Heart left ventricle (tissue), 16 donors: ENCODE results near the gene RYR3. TPM values are rescaled to one million over a fixed set of nuclear protein-coding genes. Genes with fewer than 3 reads are reported as not detected.

Experiments
- ATAC-seq, 4 donors: fragments of 200-7000 bp; cut with Tn5 transposase; one replicate each; pipeline ENCODE4 v1.9.1; 2020 to 2022; ENCODE audit warnings: moderate library complexity in 4 of 4, mild to moderate bottlenecking in 3 of 4, moderate number of reproducible peaks in 1 of 4
- DNase-seq, 5 donors: peaks; one replicate each; pipeline ENCODE4 v3.0.0-alpha.2; 2020
- H3K27ac ChIP-seq, 12 donors: fragments of 200-600 bp; sonication (generic) in 4 of 12; one replicate each; pipeline versions ENCODE4 v1.5.0 to v1.8.0; 2016 to 2022; ENCODE audit warnings: mild to moderate bottlenecking in 2 of 12
- H3K27me3 ChIP-seq, 9 donors: fragments of 200-600 bp; sonication (generic) in 2 of 9; one replicate each; pipeline versions ENCODE4 v1.5.1 to v1.8.0; 2016 to 2022; ENCODE audit warnings: mild to moderate bottlenecking in 3 of 9
- H3K36me3 ChIP-seq, 9 donors: fragments of 200-600 bp; sonication (generic) in 2 of 9; one replicate each; pipeline versions ENCODE4 v1.5.0 to v1.8.0; 2018 to 2022; ENCODE audit warnings: mild to moderate bottlenecking in 2 of 9
- H3K4me1 ChIP-seq, 12 donors: fragments of 200-600 bp; sonication (generic) in 4 of 12; one replicate each; pipeline versions ENCODE4 v1.5.0 to v1.8.0; 2016 to 2022; ENCODE audit warnings: mild to moderate bottlenecking in 3 of 12
- H3K4me3 ChIP-seq, 12 donors: fragments of 200-600 bp; sonication (generic) in 4 of 12; one replicate each; pipeline versions ENCODE4 v1.5.0 to v1.8.0; 2017 to 2022; ENCODE audit warnings: mild to moderate bottlenecking in 9 of 12, moderate library complexity in 4 of 12
- H3K9me3 ChIP-seq, 12 donors: fragments of 200-600 bp; sonication (generic) in 4 of 12; one replicate each; pipeline versions ENCODE4 v1.5.0 to v1.8.0; 2016 to 2022; ENCODE audit warnings: mild to moderate bottlenecking in 1 of 12
- POLR2A ChIP-seq, 2 donors: fragments of 450-650 bp; IDR thresholded peaks; one replicate each; pipeline ENCODE4 v1.6.1; 2017; ENCODE audit warnings: antibody characterized with exemption in 2 of 2, mild to moderate bottlenecking in 2 of 2, moderate library complexity in 2 of 2
- WGBS, 4 donors: extraction: QIAGEN DNeasy Blood & Tissue Kit in 2 of 4; methylation state at CpG; one replicate each; pipeline versions ENCODE4 v1.1.5 to v1.1.7; 2013 to 2018; 5-methylcytosine and 5-hydroxymethylcytosine counted together
- intact Hi-C, 10 donors: fragments of 100-400 bp; cut with DNase I; formaldehyde crosslinking; loops; one replicate each; pipeline versions ENCODE4 v1.11.1 to v1.14.2; 2022
- polyA plus RNA-seq, 2 donors: library from polyadenylated mRNA; stranded (reverse); fragments of 200-250 nt; gene quantifications; one replicate each; pipeline ENCODE4 v1.2.3, GENCODE V29; 2013
- total RNA-seq, 9 donors: library from RNA; depleted of rRNA in 2 of 9; stranded (reverse); fragments of >200 nt in 2 of 9; fragmentation: NEBNext Ultra II Directional in 3 of 9; extraction: Animal tissue kit (Norgen Biotek cat#: 25700) in 3 of 9; gene quantifications; one replicate each; pipeline versions ENCODE4 v1.1.0 to v1.2.4, GENCODE V29; 2016 to 2023
- TF ChIP-seq, protein P1 (sequence below), 12 donors: fragments of 200-600 bp; sonication (generic) in 4 of 12; IDR thresholded peaks; one replicate each; pipeline versions ENCODE4 v1.5.0 to v1.8.0; 2018 to 2022; ENCODE audit warnings: antibody characterized with exemption in 12 of 12, mild to moderate bottlenecking in 5 of 12
- donor health status: ischemic (EF 13 %, LVEDD 7.1; RV severe dilation, severe dysfunction).
- donor health status: healthy with polysubstance abuse.
- donor health status: DM: no; HTN: yes; CAD: no.
- donor health status: DM: no; HTN: no; CAD: no.
- donor health status: ischemic (EF 25% LVEDD 6.9; RV normal size, moderate dysfunction).
- donor health status: ischemic (EF 25% LVEDD 5.7; RV mildly dilated, moderate dysfunction).
- donor health status: healthy.
- donor health status: DM: yes; HTN: yes; CAD: no.
- donor health status: ischemic (EF 35%, LVEDD 5.7; RV mildly dilated, moderate dysfunction).
- donor health status: nonischemic (EF 11% LVEDD 7.7; RV severe dilation, severe dysfunction).
- donor health status: DM: yes; HTN: yes; CAD: no.
- donor health status: PGD.
- donor health status: ischemic (EF 29% LVEDD 5.4; RV normal size, mild dysfunction).
- donor health status: nonischemic (EF 23%, LVEDD 6.1; RV moderate dilation, normal function).

The RYR3 gene
- total and polyA plus RNA-seq, 11 donors, result 0.01 to 0.35 (median 0.23) TPM; not detected in 2

DNA sequence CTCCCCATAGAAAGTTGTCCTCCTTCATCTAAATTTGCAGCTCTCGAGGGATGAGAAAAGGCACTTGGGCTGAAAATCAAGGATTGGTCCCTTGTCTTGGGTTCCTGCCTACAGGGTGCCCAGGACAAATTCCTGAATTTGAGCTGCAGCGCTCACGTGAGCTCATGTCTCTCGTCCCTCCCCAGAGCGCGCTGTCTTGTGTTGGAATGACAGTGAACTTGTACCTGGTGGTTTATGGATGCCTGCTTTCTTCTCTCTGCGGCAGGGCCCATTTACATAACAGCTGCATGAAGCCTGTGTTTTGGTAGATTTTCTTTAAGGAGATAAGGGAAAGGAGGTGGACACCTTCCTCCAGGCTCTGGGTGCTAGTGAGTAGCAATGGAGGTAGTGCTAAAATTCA is 4.3 kb downstream of the RYR3 start:
- TF ChIP-seq POLR2A (IDR thresholded peaks at IDR 0.05), result no peak
- TF ChIP-seq, protein P1, sequence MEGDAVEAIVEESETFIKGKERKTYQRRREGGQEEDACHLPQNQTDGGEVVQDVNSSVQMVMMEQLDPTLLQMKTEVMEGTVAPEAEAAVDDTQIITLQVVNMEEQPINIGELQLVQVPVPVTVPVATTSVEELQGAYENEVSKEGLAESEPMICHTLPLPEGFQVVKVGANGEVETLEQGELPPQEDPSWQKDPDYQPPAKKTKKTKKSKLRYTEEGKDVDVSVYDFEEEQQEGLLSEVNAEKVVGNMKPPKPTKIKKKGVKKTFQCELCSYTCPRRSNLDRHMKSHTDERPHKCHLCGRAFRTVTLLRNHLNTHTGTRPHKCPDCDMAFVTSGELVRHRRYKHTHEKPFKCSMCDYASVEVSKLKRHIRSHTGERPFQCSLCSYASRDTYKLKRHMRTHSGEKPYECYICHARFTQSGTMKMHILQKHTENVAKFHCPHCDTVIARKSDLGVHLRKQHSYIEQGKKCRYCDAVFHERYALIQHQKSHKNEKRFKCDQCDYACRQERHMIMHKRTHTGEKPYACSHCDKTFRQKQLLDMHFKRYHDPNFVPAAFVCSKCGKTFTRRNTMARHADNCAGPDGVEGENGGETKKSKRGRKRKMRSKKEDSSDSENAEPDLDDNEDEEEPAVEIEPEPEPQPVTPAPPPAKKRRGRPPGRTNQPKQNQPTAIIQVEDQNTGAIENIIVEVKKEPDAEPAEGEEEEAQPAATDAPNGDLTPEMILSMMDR (IDR thresholded peaks at IDR 0.05), result no peak
- H3K4me3 ChIP-seq, result no peak overlapping the region
- no peaks in the 10 kb centered on the region for H3K9me3 ChIP-seq
- no peak for DNase-seq
- H3K27ac ChIP-seq, result no peak overlapping the region
- H3K4me1 ChIP-seq, result peaks cover 0 to 8% (median 0%) of the 10 kb centered on the region in 12 donors
- WGBS, 4 donors, result 80 to 89% (median 83%) methylated on average over 7 of the region's 7 CpGs
- peaks cover 0 to 43% (median 14%) of the 10 kb centered on the region in 9 donors for H3K27me3 ChIP-seq
- intact Hi-C loops, result loop anchor here in 1 of 10 donors (10.0 kb wide), 2 partner anchors 50 to 360 kb away; no protein-coding TSS in a partner anchor
- ATAC-seq, result no peak
- no peaks in the 10 kb centered on the region for H3K36me3 ChIP-seq

DNA sequence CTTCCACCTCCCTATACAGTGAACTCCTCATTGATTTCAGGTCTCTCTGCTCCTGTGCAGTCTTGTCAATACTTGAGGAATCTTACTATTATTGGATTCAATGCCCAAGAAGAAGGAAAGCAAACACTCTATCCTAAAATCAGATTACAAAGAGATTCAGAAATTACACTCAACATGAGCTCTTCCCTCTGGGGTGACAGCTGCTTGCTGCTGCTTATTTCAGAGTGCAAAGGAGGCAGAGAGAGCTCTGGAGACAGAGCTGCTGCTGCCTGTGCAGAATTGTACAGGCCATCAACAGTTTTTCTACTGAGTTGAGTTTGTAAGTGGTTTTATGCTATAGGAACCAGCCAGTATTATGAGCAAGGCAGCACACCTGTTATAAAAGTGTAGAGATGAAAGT is 7.1 kb downstream of the RYR3 start:
- intact Hi-C loops, result loop anchor here in 1 of 10 donors (10.0 kb wide), 2 partner anchors 47 to 357 kb away; no protein-coding TSS in a partner anchor
- DNase-seq, result no peak

DNA sequence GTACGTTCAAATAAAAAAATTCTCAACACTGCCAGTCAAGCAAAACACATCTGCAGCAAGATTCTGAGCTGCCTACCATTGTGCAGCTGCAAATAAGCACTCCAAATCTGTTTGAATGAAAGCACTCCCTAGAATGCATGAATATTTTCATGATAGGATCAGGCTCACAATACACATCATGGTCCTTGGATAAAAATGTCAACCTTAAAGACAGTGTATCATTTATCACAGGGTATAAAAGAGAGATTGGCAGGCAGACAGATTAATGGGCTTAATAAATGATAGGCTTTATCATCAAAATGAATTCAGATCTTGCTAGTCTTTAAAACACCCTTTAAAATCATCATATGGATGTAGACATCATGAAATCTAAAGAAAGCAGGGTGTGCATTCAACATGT is 9.2 kb downstream of the RYR3 start:
- no peak for ATAC-seq
- WGBS, 4 donors, result 77 to 100% (median 84%) methylated on average over 1 of the region's 1 CpG
- TF ChIP-seq, protein P1 (IDR thresholded peaks at IDR 0.05), result no peak
- TF ChIP-seq POLR2A (IDR thresholded peaks at IDR 0.05), result no peak
- H3K27ac ChIP-seq, result no peak overlapping the region
- H3K9me3 ChIP-seq, result no peaks in the 10 kb centered on the region
- no peak overlapping the region for H3K4me3 ChIP-seq
- intact Hi-C loops, result no loop called here
- peaks cover 0 to 6% (median 0%) of the 10 kb centered on the region in 9 donors for H3K27me3 ChIP-seq
- no peaks in the 10 kb centered on the region for H3K4me1 ChIP-seq
- no peaks in the 10 kb centered on the region for H3K36me3 ChIP-seq
- DNase-seq, result no peak

More for the DNA sequence above, 7.1 kb downstream of the RYR3 start:
- Histone ChIP-seq H3K9me3 (no peaks in the 10 kb centered on the region), H3K27me3 (peaks cover 0 to 19% (median 0%) of the 10 kb centered on the region in 9 donors), H3K4me1 (no peaks in the 10 kb centered on the region), H3K4me3 (no peak overlapping the region), H3K36me3 (no peaks in the 10 kb centered on the region), H3K27ac (no peak overlapping the region)
- TF ChIP-seq, protein P1 (IDR thresholded peaks at IDR 0.05), result no peak
- no peak for TF ChIP-seq POLR2A (IDR thresholded peaks at IDR 0.05)
- no peak for ATAC-seq

DNA sequence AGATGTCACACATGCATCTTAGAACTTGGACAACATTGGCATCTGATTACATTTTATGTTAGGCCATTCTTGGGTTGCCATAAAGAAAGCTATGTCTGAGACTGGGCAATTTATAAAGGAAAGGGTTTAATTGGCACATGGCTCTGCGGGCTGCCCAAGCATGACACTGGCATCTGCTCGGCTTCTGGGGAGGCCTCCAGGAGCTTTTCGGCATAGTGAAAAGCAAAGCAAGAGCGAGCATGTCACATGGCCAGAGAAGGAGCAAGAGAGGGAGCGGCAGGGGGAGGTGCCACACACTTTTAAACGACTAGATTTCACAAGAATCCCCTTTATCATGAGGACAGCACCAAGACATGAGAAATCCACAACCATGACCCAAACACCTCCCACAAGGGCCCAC is 11.3 kb downstream of the RYR3 start:
- Histone ChIP-seq H3K4me3 (no peak overlapping the region), H3K9me3 (no peaks in the 10 kb centered on the region), H3K27me3 (peaks cover 0 to 6% (median 0%) of the 10 kb centered on the region in 9 donors), H3K27ac (no peak overlapping the region), H3K4me1 (no peaks in the 10 kb centered on the region), H3K36me3 (no peaks in the 10 kb centered on the region)
- 76 to 78% (median 78%) methylated on average over 6 of the region's 6 CpGs for WGBS, 4 donors
- no peak for TF ChIP-seq POLR2A (IDR thresholded peaks at IDR 0.05)
- TF ChIP-seq, protein P1 (IDR thresholded peaks at IDR 0.05), result no peak
- no peak for DNase-seq
- ATAC-seq, result no peak
- intact Hi-C loops, result no loop called here
